Upper lobe of right lung (tissue), 1 donor: ENCODE data around the gene TRIM51. TPM values are rescaled to one million over a fixed set of nuclear protein-coding genes. Genes with fewer than 3 reads are reported as not detected.
"Not testable (repeated sequence)": the region's sequence is repeated elsewhere in the genome, so short reads cannot be mapped to it uniquely, and the experiment has no call there.

ENCODE experiments used
- ATAC-seq: fragments of 200-7000 bp; cut with Tn5 transposase; one replicate; pipeline ENCODE4 v1.9.1; 2020; ENCODE audit warnings: mild to moderate bottlenecking, moderate library complexity
- DNase-seq: peaks from one replicate; pipeline ENCODE4 v3.0.0-alpha.2; 2020
- H3K27ac ChIP-seq: fragments of 200-600 bp; one replicate; pipeline ENCODE4 v1.8.0; 2022
- H3K27me3 ChIP-seq: fragments of 200-600 bp; one replicate; pipeline ENCODE4 v1.8.0; 2022; ENCODE audit warnings: mild to moderate bottlenecking
- H3K36me3 ChIP-seq: fragments of 200-600 bp; one replicate; pipeline ENCODE4 v1.8.0; 2022
- H3K4me1 ChIP-seq: fragments of 200-600 bp; one replicate; pipeline ENCODE4 v1.8.0; 2022
- H3K4me3 ChIP-seq: fragments of 200-600 bp; one replicate; pipeline ENCODE4 v1.8.0; 2022; ENCODE audit warnings: mild to moderate bottlenecking
- H3K9me3 ChIP-seq: fragments of 200-600 bp; one replicate; pipeline ENCODE4 v1.8.0; 2022
- CTCF ChIP-seq: fragments of 200-600 bp; IDR thresholded peaks from one replicate; pipeline ENCODE4 v1.8.0; 2022; ENCODE audit warnings: antibody characterized with exemption
- intact Hi-C: fragments of 100-400 bp; cut with DNase I; formaldehyde crosslinking; loops from one replicate; pipeline ENCODE4 v1.11.0; 2022
- long read RNA-seq: library from polyadenylated mRNA; unstranded; transcript quantifications from one replicate; pipeline ENCODE4 v2.0.0, GENCODE V29; 2021
- total RNA-seq: library from RNA; stranded (reverse); fragmentation: NEBNext Ultra II Directional; extraction: Animal tissue kit (Norgen Biotek cat#: 25700); gene quantifications from one replicate; pipeline ENCODE4 v1.2.1, GENCODE V29; 2021
- donor health status: DM: no; HTN: yes; CAD: no; lungs with severe emphysema.

The TRIM51 gene
- total RNA-seq, result not detected
- long read RNA-seq, result 0 reads

GRCh38 chr11:55882997-55883396 is at the start of gene TRIM51:
TRIM51 (plus strand) TSS chr11:55883297; CDS start chr11:55885429, 2,132 bp downstream.
- intact Hi-C loops, DNase-seq, H3K9me3 ChIP-seq, H3K4me1 ChIP-seq, H3K36me3 ChIP-seq, H3K27ac ChIP-seq, H3K4me3 ChIP-seq, H3K27me3 ChIP-seq, ATAC-seq: not testable (repeated sequence)

GRCh38 chr11:55838452-55838851 is 44.6 kb upstream of the TRIM51 start, which contains the start of gene OR5D16:
OR5D16 (plus strand) TSS chr11:55838752; CDS start chr11:55838752, 0 bp downstream.
- DNase-seq (no peak), ATAC-seq (no peak)
- TF ChIP-seq CTCF, result no peak
- H3K4me3 ChIP-seq, result no peak within 1 kb of the TSS
- H3K27me3 ChIP-seq, result no peaks in the 10 kb centered on the region
- no peaks in the 10 kb centered on the region for H3K9me3 ChIP-seq
- H3K36me3 ChIP-seq, result no peaks in the 10 kb centered on the region
- H3K4me1 ChIP-seq, result no peaks in the 10 kb centered on the region
- H3K27ac ChIP-seq, result no peak within 1 kb of the TSS
- intact Hi-C loops, result no loop called here

- intact Hi-C loops, result no loop called here
- H3K9me3 ChIP-seq, result no peaks in the 10 kb centered on the region
- H3K27me3 ChIP-seq, result no peaks in the 10 kb centered on the region
- no peaks in the 10 kb centered on the region for H3K4me1 ChIP-seq
- no peaks in the 10 kb centered on the region for H3K36me3 ChIP-seq
- DNase-seq (no peak), ATAC-seq (no peak)
- H3K27ac ChIP-seq, result no peak overlapping the region
- TF ChIP-seq CTCF, result no peak
- H3K4me3 ChIP-seq, result no peak overlapping the region
Observed at GRCh38 chr11:55847453-55847852, 35.6 kb upstream of the TRIM51 start.

- ATAC-seq (no peak), DNase-seq (no peak)
- Histone ChIP-seq H3K9me3 (no peaks in the 10 kb centered on the region), H3K36me3 (no peaks in the 10 kb centered on the region), H3K27me3 (no peaks in the 10 kb centered on the region), H3K4me1 (no peaks in the 10 kb centered on the region), H3K4me3 (no peak overlapping the region), H3K27ac (no peak overlapping the region)
- intact Hi-C loops, result no loop called here
- no peak for TF ChIP-seq CTCF
Observed at GRCh38 chr11:55849037-55849436, 34.1 kb upstream of the TRIM51 start.

GRCh38 chr11:55852141-55852540 is 31.0 kb upstream of the TRIM51 start:
- intact Hi-C loops, result no loop called here
- TF ChIP-seq CTCF, result no peak
- Histone ChIP-seq H3K27me3 (no peaks in the 10 kb centered on the region), H3K27ac (no peak overlapping the region), H3K4me3 (no peak overlapping the region), H3K4me1 (no peaks in the 10 kb centered on the region), H3K9me3 (no peaks in the 10 kb centered on the region), H3K36me3 (no peaks in the 10 kb centered on the region)
- DNase-seq (no peak), ATAC-seq (no peak)

GRCh38 chr11:55854704-55855103 is 28.4 kb upstream of the TRIM51 start:
- Histone ChIP-seq H3K27me3 (no peaks in the 10 kb centered on the region), H3K4me1 (no peaks in the 10 kb centered on the region), H3K9me3 (no peaks in the 10 kb centered on the region), H3K36me3 (no peaks in the 10 kb centered on the region), H3K4me3 (no peak overlapping the region), H3K27ac (no peak overlapping the region)
- ATAC-seq, result no peak
- intact Hi-C loops, result no loop called here
- TF ChIP-seq CTCF, result no peak
- DNase-seq, result no peak

GRCh38 chr11:55867354-55867753 is 15.7 kb upstream of the TRIM51 start:
- H3K27ac ChIP-seq, intact Hi-C loops, H3K27me3 ChIP-seq, H3K9me3 ChIP-seq, ATAC-seq, DNase-seq, H3K36me3 ChIP-seq, H3K4me1 ChIP-seq, H3K4me3 ChIP-seq: not testable (repeated sequence)

GRCh38 chr11:55872731-55873130 is 10.4 kb upstream of the TRIM51 start:
- H3K9me3 ChIP-seq, H3K27ac ChIP-seq, H3K4me3 ChIP-seq, H3K4me1 ChIP-seq, H3K36me3 ChIP-seq, H3K27me3 ChIP-seq, DNase-seq, intact Hi-C loops, ATAC-seq: not testable (repeated sequence)

- not testable (repeated sequence) for DNase-seq
Observed at GRCh38 chr11:55873146-55873545, 10.0 kb upstream of the TRIM51 start.

GRCh38 chr11:55884995-55885394 is 1.9 kb downstream of the TRIM51 start:
- H3K27me3 ChIP-seq, result not testable (repeated sequence)

More at GRCh38 chr11:55873146-55873545, 10.0 kb upstream of the TRIM51 start:
- H3K9me3 ChIP-seq, H3K4me1 ChIP-seq, H3K27me3 ChIP-seq, H3K27ac ChIP-seq, ATAC-seq, H3K36me3 ChIP-seq, H3K4me3 ChIP-seq, intact Hi-C loops: not testable (repeated sequence)

More at GRCh38 chr11:55884995-55885394, 1.9 kb downstream of the TRIM51 start:
- H3K4me1 ChIP-seq, H3K4me3 ChIP-seq, ATAC-seq, intact Hi-C loops, H3K27ac ChIP-seq, DNase-seq, H3K9me3 ChIP-seq, H3K36me3 ChIP-seq: not testable (repeated sequence)
